Measurements from ENCODE around the gene ABTB2.

ABTB2 gene

GRCh38 chr11:34296412-34296811 lies 61.4 kb downstream of the ABTB2 start:
- TF ChIP-seq SNAI2 (CRISPR knock-in tag; IDR thresholded peaks at IDR 0.05) (no peak), ZNF8 (CRISPR knock-in tag; IDR thresholded peaks at IDR 0.05) (no peak), CSRNP3 (CRISPR knock-in tag; IDR thresholded peaks at IDR 0.05) (no peak), OSR1 (CRISPR knock-in tag; IDR thresholded peaks at IDR 0.05) (no peak), ZFP3 (CRISPR knock-in tag; IDR thresholded peaks at IDR 0.05) (no peak), PPARA (CRISPR knock-in tag; IDR thresholded peaks at IDR 0.05; ENCODE audit: borderline replicate concordance) (no peak), TCF4 (CRISPR knock-in tag; IDR thresholded peaks at IDR 0.05; ENCODE audit: borderline replicate concordance) (no peak), GLIS3 (CRISPR knock-in tag; IDR thresholded peaks at IDR 0.05) (no peak), PATZ1 (CRISPR knock-in tag; IDR thresholded peaks at IDR 0.05; ENCODE audit: borderline replicate concordance) (no peak), ISL1 (CRISPR knock-in tag; IDR thresholded peaks at IDR 0.05) (no peak), ESRRG (CRISPR knock-in tag; IDR thresholded peaks at IDR 0.05) (no peak), ZFP30 (CRISPR knock-in tag; IDR thresholded peaks at IDR 0.05) (no peak), POU6F1 (CRISPR knock-in tag; IDR thresholded peaks at IDR 0.05; ENCODE audit: borderline replicate concordance, low read depth) (no peak), ZC3H10 (CRISPR knock-in tag; IDR thresholded peaks at IDR 0.05) (no peak), ZNF70 (CRISPR knock-in tag; IDR thresholded peaks at IDR 0.05) (no peak)
- ATAC-seq = no peak

GRCh38 chr11:34292546-34292945 lies 65.3 kb downstream of the ABTB2 start:
- TF ChIP-seq POU6F1 (CRISPR knock-in tag; IDR thresholded peaks at IDR 0.05; ENCODE audit: borderline replicate concordance, low read depth) = no peak
- no peak for TF ChIP-seq ARNTL (CRISPR knock-in tag; IDR thresholded peaks at IDR 0.05; ENCODE audit: borderline replicate concordance, low read depth)
- no peak for TF ChIP-seq CSDC2 (CRISPR knock-in tag; IDR thresholded peaks at IDR 0.05)
- no peak for TF ChIP-seq ZNF8 (CRISPR knock-in tag; IDR thresholded peaks at IDR 0.05)
- TF ChIP-seq TOX (CRISPR knock-in tag; IDR thresholded peaks at IDR 0.05; ENCODE audit: borderline replicate concordance) = no peak
- TF ChIP-seq BACH2 (CRISPR knock-in tag; IDR thresholded peaks at IDR 0.05; ENCODE audit: borderline replicate concordance) = no peak
- no peak for TF ChIP-seq ZC3H10 (CRISPR knock-in tag; IDR thresholded peaks at IDR 0.05)
- no peak for TF ChIP-seq ZFP30 (CRISPR knock-in tag; IDR thresholded peaks at IDR 0.05)
- TF ChIP-seq CSRNP3 (CRISPR knock-in tag; IDR thresholded peaks at IDR 0.05) = no peak
- no peak for TF ChIP-seq PATZ1 (CRISPR knock-in tag; IDR thresholded peaks at IDR 0.05; ENCODE audit: borderline replicate concordance)
- TF ChIP-seq ESRRG (CRISPR knock-in tag; IDR thresholded peaks at IDR 0.05) = no peak
- TF ChIP-seq SNAI2 (CRISPR knock-in tag; IDR thresholded peaks at IDR 0.05) = no peak
- TF ChIP-seq TSHZ2 (CRISPR knock-in tag; IDR thresholded peaks at IDR 0.05) = no peak
- no peak for ATAC-seq

Data from SK-N-SH treated with all-trans-retinoic acid at 6 μM for 48 hours (cell line).